HG02885 (cell line): Measurements from ENCODE around the gene ZNF697.

Experiments used
- ATAC-seq: cut with Tn5 transposase; IDR thresholded peaks from one replicate; pipeline ENCODE4 v1.9.1; 2021; ENCODE audit warnings: mild to moderate bottlenecking; ENCODE audit not compliant: unreplicated experiment, poor library complexity

ZNF697 gene

GRCh38 chr1:119667173-119667572 is 19.1 kb upstream of the ZNF697 start:
- ATAC-seq, result no peak

- no peak for ATAC-seq
Measured at GRCh38 chr1:119664067-119664466, 16.0 kb upstream of the ZNF697 start.

GRCh38 chr1:119662034-119662437 is 14.0 kb upstream of the ZNF697 start:
- peak; percentile 85 for ATAC-seq

- ATAC-seq, result no peak
Measured at GRCh38 chr1:119660253-119661083, 12.4 kb upstream of the ZNF697 start.

- no peak for ATAC-seq
Measured at GRCh38 chr1:119659628-119660027, 11.6 kb upstream of the ZNF697 start.

GRCh38 chr1:119656410-119656955 is 8.4 kb upstream of the ZNF697 start:
- peak; percentile 60 for ATAC-seq

- no peak for ATAC-seq
Measured at GRCh38 chr1:119655154-119655553, 7.1 kb upstream of the ZNF697 start.

- no peak for ATAC-seq
Measured at GRCh38 chr1:119653839-119654170, 5.7 kb upstream of the ZNF697 start.

GRCh38 chr1:119653135-119653838 is 5.2 kb upstream of the ZNF697 start:
- ATAC-seq, result no peak

- no peak for ATAC-seq
Measured at GRCh38 chr1:119652587-119652986, 4.5 kb upstream of the ZNF697 start.

- no peak for ATAC-seq
Measured at GRCh38 chr1:119651641-119652040, 3.6 kb upstream of the ZNF697 start.

GRCh38 chr1:119651133-119651532 is 3.1 kb upstream of the ZNF697 start:
- ATAC-seq, result no peak

- no peak for ATAC-seq
Measured at GRCh38 chr1:119648620-119649004, 546 bp upstream of the ZNF697 start.

- no peak for ATAC-seq
Measured at GRCh38 chr1:119647228-119647733, 785 bp downstream of the ZNF697 start.

- ATAC-seq, result no peak
Measured at GRCh38 chr1:119646521-119647227, 1.4 kb downstream of the ZNF697 start.

GRCh38 chr1:119639109-119639508 is 9.0 kb downstream of the ZNF697 start:
- ATAC-seq, result no peak

GRCh38 chr1:119637710-119638109 is 10.4 kb downstream of the ZNF697 start:
- no peak for ATAC-seq

- no peak for ATAC-seq
Measured at GRCh38 chr1:119636491-119637089, 11.5 kb downstream of the ZNF697 start.

- ATAC-seq, result no peak
Measured at GRCh38 chr1:119635811-119636390, 12.2 kb downstream of the ZNF697 start.

- ATAC-seq, result no peak
Measured at GRCh38 chr1:119634016-119634415, 14.1 kb downstream of the ZNF697 start.
